Activated CD8-positive, alpha-beta memory T cell treated with anti-CD3 and anti-CD28 coated beads, Interleukin-2, amount 50 U/mL, for 24 hours (primary cell): ENCODE data around the gene VEGFB.
A peak's percentile ranks its signal among the peaks of the same experiment; 100 is the strongest.

Experiments
- DNase-seq: peaks from one replicate; pipeline ENCODE4 v3.0.0-alpha.2; 2020; ENCODE audit errors: extremely low read depth

Gene VEGFB, protein sequence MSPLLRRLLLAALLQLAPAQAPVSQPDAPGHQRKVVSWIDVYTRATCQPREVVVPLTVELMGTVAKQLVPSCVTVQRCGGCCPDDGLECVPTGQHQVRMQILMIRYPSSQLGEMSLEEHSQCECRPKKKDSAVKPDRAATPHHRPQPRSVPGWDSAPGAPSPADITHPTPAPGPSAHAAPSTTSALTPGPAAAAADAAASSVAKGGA

DNA sequence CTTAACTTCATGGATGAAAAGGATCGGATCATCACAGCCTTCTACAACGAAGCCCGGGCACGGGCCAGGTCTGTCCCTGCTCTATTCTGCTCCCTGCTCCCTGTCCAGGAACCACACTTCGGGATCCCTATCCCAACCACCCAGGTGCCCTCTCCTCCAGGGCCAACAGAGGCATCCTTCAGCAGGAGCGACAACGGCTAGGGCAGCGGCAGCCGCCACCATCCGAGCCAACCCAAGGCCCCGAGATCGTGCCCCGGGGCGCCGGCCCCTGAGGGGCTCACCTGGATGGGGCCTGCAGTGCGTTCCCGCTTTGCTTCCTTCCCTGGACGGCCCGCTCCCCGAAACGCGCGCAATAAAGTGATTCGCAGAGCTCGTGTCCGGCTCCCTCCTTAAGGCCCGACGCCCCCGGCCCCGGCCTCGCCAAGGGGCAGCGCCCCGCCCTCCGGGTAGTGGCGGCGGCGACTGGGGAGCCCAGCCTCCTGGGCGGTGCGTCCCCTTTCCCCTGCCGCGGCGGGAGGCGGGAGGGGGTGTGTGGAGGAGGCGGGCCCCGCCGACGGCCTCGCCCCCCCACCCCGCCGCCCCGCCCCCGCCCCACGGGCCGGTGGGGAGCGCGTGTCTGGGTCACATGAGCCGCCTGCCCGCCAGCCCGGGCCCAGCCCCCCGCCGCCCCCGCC lies at the start of gene VEGFB:
Gene VEGFB (plus strand): TSS at position 672 of the 674 bp plus-strand sequence. CDS start 250 bp downstream, outside the sequence.
- DNase-seq = no peak

DNA sequence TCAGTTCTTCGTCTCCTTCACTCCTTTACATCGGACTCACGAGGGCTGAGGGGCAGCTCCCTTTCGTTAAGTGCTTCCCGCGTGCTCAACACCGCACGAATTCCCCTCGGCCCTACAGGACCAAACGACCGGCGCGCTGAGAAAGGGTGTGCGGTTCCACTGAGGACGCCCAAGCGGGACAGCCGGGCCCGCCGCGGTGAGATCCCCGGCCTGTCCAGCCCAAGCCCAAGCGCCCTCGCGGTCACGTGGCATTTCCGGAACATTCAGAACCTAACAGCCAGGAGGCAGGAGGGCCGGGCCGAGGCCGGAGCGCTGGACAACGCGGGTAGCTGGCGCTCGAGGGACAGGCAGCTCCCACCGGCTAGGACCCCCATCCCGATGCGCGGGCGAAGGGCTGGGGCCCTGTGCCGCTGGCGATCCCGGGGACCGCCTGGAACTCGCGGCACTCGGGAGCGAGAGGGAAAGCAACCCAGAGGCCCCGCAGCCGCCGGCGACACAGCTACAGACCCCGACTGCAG lies 49.1 kb upstream of the VEGFB start:
- no peak for DNase-seq

DNA sequence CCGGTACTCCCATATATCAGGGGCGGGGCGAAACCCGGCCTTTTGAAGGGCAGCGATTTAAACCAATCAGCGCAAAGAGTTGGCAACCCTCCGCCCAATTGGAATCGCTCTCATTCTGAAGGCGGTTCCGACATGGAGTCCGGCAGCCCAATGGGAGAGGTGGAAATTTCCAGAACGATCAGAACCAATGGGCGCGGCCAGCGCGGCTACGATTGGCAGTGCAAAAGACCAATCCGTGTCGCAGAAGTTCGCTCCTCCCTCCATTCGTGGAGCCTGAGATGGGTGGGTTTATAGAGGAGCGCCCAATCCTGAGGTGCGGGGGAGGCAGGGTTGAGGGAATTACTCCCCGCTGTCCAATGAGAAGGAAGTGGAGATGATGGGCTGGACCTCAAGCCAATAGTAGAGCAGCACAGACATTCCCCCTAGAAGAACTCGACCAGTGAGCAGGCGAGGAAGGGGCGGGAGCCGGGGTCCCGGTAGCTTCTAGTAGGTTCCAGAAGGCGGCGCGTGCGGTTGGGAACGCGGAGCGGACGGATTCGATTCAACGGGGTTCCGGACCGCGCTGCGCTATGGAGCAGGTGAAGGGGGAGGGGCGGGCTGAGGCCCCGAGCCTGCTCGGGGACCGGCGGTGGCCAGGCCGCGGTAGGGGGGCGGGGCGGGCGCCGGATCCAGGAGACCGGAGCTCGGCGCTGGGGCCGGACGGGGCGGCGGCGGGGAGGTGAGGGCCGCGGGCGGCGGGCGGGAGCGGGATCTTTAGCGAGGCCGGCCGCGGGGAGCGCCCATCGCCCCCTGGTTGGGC lies 48.5 kb upstream of the VEGFB start, which contains the start of gene STIP1:
Gene STIP1 (plus strand): TSS at position 479 of the 799 bp plus-strand sequence. CDS start 91 bp downstream, at position 570.
- DNase-seq = peak; percentile 97

DNA sequence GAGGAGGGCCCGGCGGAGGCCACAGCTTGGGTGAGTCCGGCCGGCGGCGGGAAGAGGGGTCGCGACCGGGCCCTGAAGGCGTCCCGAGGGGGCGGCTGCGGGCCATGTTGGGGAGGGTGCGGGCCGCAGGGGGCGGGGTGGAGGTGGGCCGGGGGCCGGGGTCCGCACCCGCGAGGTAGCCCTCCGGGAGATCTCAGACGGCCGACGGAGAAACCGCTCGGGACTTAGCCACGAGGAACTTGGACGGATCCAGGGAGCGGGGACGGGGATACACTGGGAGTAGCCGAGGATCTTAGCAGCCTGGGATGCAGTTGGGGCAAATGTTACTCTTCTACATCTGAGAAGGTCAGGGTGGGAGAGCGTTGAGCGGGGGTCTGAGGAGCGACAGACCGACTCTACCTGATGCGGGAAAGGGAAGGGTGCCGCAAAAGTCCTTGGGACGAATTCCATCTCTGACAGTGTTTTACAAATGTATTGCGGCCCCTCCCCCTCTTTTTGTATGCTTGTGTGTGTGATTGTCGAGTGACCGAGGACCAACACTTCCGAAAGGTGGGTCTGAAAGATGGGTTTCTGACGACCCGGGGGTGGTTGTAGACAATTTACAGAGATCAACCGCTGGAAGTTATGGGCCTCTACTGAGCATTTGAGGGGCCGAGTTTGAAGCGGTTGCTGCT lies 47.8 kb upstream of the VEGFB start:
- no peak for DNase-seq

DNA sequence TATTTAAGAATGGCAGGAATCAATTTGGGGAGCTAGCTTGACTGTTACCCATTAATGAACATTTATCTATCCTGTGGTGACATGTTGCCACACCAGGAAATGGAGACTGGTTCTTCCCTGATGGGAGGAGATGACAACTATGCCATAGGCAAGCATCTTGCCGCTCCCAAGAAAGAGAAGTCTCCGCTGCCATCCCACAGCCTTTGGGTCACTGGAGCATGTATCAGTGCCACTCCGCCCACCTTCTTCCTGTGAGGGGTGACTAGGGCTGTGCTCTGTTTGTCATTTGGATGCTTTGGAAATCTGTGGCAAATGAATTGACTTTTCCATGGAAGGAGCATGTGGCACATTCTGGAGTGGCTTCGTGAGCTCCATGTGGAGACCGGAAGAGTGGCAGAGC lies 42.0 kb upstream of the VEGFB start:
- DNase-seq = no peak

DNA sequence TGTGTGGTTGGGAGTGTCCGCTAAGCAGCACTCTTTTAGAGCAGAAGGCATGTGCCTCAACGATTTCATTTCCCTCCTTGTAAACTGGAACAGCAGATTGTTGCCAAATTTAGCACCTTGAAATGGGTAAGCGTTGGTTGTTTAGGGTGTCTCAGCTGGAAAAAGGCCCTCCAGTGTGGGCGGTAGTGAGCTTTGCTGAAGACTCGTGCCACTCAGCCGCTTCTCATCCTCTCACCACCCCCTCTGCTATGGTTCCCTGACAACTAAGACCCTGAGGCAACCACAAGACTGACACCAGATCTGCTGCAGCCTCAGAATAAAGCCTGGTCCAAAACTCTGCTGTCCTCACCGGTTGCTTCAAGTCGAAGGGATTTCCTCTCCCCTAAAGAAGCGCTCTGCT lies 37.8 kb upstream of the VEGFB start:
- no peak for DNase-seq

DNA sequence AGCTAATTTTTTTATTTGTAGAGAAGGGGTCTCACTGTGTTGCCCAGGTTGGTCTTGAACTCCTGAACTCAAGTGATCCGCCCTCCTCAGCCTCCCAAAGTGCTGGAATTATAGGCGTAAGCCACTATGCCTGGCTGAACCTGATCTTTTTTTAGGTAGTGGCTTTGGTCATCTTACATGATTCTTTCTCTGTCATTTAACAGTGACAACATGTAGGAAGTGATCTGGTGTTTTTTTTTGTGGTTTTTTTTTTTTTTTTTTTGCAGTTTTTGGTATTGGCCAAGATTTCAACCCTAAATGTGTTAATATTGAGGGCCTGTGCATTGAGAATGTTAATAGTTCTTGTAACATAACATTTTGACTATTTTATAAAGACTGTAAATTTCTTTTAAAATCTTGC lies 35.9 kb upstream of the VEGFB start:
- no peak for DNase-seq

DNA sequence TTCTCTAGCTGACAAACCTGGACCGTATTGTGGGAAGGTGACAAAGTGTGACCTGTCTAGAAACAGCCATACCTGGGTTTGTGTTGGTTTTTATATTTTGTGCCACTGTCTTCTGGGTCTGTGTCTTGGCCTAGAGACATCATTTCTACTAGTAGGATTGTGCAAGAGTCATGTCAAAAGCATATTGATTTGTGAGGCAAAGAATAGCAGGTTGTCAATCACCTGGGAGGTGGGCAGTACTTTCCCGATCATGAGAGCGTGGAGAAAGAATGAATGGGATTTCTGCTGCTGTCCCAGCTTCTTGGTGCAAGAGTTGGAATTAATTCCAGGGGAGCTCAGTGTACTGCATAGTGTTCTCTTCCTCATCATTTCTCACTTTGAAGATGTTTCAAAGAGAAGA lies 32.8 kb upstream of the VEGFB start:
- no peak for DNase-seq

DNA sequence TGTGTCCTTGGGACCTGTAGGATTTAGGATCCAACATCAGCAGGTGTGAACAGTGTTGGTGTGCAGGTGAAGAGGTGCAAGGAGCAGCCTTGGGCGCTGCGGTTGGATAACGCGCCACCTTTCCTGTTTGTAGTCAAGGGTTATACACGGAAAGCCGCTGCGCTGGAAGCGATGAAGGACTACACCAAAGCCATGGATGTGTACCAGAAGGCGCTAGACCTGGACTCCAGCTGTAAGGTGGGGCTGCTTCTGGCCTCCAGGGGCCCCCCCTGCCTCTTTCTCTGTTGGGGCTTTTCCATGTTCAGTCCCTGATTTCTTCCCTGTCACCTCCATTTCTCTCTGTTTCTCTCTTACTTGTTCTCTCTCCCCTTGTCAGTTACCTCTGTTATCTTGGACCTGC lies 31.4 kb upstream of the VEGFB start:
- no peak for DNase-seq

DNA sequence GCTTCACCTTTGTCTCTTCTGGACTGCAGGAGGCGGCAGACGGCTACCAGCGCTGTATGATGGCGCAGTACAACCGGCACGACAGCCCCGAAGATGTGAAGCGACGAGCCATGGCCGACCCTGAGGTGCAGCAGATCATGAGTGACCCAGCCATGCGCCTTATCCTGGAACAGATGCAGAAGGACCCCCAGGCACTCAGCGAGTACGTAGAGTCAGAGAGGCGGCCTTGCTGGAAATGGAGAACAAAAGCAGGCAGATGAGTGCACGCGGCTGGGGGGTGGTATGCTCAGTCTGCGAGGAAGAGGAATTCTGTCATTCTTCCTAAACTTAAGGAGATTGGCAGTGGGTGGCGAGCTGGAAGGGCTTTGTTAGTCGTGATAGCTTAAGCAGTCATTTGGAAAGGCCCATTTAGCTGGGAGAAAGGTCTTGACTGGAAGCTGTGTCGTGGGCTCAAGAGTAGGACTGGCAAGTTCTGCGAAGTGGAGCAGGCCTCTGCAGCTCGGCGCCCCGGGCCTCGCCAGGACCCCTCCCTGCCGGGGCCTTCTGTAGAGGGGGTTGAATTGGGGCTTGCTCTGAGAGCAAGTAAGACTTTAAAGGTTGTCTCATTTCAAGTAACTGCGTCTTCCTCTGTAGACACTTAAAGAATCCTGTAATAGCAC lies 30.8 kb upstream of the VEGFB start:
- DNase-seq = no peak

DNA sequence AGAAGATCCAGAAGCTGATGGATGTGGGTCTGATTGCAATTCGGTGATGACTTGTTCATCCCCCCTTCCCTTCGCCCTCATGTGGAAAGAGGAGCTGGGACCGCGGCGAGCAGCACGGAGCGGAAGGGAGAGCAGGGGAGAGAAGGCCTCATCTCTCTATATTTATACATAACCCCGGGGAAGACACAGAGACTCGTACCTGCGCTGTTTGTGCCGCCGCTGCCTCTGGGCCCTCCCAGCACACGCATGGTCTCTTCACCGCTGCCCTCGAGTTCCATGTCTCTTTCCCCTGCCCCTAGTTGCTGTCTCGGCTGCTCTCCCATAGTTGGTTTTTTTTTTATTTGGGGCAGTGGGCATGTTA lies 30.3 kb upstream of the VEGFB start:
- DNase-seq = no peak

DNA sequence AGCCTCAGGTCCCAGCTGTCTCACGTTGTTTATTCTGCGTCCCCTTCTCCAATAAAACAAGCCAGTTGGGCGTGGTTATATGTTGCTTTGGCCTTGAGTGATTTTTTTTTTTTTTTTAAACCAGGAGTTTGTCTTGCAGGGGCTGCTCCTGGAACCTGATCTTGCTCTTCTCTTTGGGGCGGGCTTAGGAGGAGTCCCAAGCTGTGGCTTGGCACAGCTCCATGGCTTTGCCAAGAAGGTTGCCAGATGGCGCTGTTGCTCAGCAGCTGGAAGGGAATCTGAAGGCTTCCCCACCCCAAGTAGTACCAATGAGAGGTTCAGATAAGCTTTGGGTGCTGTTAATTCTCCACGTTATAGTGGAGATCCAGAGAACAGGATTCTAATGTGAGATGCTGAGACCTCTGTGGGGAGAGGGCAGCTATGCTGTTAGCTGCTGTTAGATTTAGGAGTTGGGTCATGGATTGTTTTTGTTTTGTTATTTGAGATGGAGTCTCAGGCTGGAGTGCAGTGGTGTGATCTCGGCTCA lies 29.9 kb upstream of the VEGFB start:
- DNase-seq = no peak

DNA sequence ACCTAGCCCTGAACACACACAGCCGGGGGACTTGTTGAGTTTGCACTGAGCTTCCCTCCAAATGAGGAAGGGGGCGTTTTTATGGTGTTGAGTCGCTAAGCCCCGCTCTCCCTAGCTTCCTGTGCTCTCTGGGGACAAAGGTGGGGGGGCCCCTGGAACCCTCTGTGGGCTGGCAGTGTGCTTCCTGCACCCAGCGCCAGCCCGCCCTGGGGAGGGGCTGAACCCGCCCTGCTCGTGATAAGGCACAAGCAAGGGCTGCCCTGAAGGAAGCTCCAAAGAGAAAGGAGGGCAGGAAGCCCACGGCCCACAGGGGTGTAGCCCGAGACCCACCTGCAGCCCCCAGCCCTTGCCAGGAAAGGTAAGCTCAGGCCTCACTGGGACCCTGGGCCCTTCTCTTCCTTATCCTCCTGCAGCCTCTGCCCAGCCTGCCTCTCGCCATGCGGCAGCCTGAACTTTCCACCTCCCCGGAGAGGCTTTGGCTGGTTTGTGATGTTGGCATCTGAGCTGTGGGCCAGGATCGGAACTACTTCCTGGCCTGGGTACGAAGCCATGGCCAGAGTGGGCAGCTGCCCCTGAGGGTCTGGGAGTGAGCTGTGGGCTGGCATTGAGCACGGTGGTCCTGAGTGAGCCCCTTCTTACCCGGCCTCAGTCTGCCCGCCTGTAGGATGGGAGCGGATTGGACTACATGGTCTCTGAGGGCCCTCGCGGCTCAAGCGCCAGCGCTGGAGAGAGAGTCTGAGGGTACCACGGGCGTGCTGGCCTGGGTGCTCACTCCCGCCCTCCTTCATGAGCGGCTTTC lies 27.7 kb upstream of the VEGFB start, which contains the start of gene FERMT3:
Gene FERMT3 (plus strand): TSS at position 265 of the 799 bp plus-strand sequence. CDS start 644 bp downstream, outside the sequence.
- DNase-seq = no peak

DNA sequence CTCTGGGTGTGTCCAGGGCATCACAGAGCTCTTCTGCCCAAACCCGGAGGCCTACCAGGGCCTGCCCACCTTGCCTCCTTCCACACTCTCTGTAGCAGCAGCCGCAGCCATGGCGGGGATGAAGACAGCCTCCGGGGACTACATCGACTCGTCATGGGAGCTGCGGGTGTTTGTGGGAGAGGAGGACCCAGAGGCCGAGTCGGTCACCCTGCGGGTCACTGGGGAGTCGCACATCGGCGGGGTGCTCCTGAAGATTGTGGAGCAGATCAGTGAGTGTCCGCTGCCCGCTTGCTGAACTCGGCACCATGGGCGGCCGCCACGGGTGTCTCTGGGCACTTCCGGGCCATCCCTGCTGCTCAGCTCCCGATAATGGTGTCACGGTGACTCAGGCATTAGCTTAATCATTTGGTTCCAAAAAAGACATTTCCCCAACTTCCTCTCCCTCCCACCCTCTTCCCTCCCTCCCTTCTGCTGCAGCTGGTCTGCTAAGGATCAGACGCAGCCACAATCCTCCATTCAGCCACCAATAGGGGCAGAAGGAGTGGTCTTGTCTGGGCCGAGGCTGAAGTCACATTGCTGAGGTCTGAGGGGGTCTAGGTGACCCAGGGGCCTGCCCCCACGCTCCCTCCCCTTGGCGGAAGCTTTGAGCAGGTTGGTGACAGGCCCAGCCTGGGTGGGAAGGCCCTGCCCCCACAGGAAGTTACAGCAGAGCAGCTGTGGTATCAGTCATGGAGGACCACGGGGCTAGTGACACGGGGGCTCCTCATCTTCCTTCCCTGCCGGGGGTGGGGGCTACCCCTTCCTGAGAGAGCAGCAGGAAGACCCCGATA lies 26.9 kb upstream of the VEGFB start:
- peak; percentile 74 for DNase-seq

DNA sequence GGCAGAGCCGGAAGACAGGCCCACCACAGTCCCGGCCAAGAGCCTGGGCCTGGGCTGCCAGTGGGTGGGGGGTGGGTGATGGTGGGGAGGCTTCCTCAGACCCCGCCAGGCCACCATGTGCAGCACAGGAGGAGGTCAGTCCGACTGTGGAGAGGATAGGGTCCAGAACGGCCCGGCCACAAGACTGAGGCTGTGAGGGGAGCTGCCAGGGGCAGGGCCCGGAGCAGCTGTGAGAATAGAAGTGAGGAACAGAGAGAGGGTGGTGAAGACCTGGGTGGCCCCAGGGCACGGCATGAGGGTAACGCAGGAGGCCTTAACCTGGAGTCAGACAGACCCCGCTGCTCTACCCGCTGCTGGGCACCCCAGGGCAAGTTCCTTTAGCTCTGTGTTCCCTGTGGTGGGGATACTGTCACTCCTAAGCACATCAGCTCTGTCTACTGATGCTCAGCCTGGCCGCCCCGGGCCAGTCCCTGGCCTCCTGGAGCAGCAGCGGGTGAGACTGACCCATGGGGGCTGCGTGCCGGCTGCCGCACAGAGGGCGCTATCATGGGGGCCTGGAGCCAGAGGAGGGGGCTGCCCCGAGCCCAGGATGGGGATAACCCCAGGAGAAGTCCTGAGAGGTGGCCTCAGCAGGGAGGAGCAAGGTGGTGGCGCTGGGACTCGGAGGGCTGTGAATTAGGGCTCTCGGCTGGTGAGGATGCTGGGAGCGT lies 26.1 kb upstream of the VEGFB start:
- no peak for DNase-seq

DNA sequence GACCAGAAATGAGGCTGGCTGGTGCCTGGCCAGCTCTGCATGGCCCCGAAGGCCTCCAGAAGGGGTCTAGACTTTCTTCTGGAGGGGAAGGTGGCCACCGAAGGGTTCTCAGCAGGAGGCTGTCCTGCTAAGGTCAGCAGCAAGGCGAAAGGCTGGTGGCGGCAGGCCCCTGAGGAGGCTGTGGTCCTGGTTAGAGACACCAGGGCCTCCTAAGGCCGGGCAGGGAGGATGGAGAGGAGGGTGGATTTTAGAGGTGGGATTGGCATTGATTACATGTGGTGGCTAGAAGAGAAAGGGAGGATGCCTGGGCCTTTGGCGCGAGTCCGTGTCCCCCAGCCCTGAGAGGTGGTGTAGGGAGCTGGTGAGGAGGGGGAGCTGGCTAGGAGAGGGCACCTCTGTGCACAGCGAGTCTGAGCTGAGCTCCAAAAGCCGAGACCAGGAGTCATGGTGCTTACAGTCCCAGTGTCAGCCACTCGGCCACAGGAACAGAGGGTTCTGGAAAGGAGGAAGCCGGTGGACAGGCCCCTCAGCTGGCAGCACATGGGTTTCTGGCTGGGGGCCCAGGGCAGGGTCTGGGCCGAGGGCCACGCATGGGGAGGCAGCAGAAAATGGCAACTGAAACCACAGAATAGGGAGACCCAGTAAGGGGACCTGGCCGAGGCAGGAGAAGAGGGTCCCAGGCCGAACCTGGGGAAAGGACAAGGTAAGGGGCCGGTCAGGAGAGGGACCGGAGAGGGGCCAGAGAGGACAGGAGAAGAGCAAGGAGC lies 25.4 kb upstream of the VEGFB start:
- no peak for DNase-seq

DNA sequence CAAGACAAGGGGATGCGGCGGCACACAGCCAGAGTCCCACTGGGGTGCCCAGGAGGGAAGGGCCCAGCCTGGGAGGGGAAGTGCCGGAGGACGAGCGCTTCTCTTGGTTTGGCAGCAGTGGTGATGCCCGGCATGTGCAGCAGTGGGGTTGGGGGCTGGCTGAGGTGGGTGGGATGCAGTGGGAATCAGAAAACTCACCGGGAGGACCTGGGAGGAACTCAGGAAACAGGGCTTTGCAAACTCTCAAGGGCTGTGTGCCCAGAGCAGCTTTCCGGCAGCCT lies 24.9 kb upstream of the VEGFB start:
- no peak for DNase-seq

DNA sequence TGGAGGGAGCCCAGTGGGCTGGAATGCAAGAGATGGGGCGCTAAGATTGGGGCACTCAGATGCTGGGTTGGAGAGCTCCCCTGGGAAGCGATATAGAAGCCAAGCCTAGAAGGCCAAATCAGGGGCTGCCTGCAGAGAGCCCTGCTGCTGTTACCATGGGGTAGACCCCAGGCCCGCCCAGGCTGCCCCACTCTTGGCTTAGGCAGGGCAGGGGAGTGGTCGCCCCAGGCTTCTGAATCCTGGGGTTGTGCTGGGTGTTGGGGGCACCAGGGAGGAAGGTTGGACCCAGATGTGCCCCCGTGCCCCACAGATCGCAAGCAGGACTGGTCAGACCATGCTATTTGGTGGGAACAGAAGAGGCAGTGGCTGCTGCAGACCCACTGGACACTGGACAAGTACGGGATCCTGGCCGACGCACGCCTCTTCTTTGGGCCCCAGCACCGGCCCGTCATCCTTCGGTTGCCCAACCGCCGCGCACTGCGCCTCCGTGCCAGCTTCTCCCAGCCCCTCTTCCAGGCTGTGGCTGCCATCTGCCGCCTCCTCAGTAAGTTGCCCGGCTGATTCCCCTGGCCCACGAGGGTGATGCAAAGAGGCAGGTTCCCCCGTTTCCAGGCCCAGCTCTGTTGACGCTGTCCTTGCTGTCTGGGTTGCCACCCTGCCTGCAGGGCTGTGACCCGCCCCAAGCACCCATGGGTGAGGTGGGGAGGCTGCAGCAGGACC lies 23.9 kb upstream of the VEGFB start:
- DNase-seq = no peak
